Esophagus squamous epithelium (tissue), 5 donors: Measurements from ENCODE around the gene ASZ1. TPM values are rescaled to one million over a fixed set of nuclear protein-coding genes. Genes with fewer than 3 reads are reported as not detected.

Source experiments
- DNase-seq: peaks from one replicate; lab custom pipeline; 2025; lab: John Stamatoyannopoulos, UW
- H3K27ac ChIP-seq, 4 donors: fragments of 200-600 bp; sonication (generic); one replicate each; pipeline ENCODE4 v1.5.1; 2016 to 2019; ENCODE audit warnings: mild to moderate bottlenecking in 1 of 4
- H3K27me3 ChIP-seq, 4 donors: fragments of 200-600 bp; sonication (generic); 1 replicate in 3 of 4; 2 replicates in 1 of 4; pipeline versions ENCODE4 v1.5.1 to v1.6.0; 2017 to 2021; ENCODE audit warnings: antibody characterized with exemption in 1 of 4
- H3K36me3 ChIP-seq, 3 donors: fragments of 200-600 bp; sonication (generic); one replicate each; pipeline ENCODE4 v1.5.1; 2016 to 2019
- H3K4me1 ChIP-seq, 3 donors: fragments of 200-600 bp; sonication (generic); one replicate each; pipeline ENCODE4 v1.5.1; 2017 to 2019
- H3K4me3 ChIP-seq, 4 donors: fragments of 200-600 bp; sonication (generic); 1 replicate in 3 of 4; 2 replicates in 1 of 4; pipeline ENCODE4 v1.5.1; 2016 to 2019; ENCODE audit warnings: mild to moderate bottlenecking in 2 of 4, moderate library complexity in 1 of 4
- H3K9me3 ChIP-seq, 3 donors: fragments of 200-600 bp; sonication (generic); one replicate each; pipeline ENCODE4 v1.5.1; 2016 to 2019
- CTCF ChIP-seq, 6 experiments: fragments of 450-650 bp in 4 of 6; fragments of 200-600 bp in 2 of 6; sonication (generic) in 2 of 6; IDR thresholded peaks; one replicate each; pipeline ENCODE4 v1.5.1; 2016 to 2019; ENCODE audit warnings: antibody characterized with exemption in 6 of 6, mild to moderate bottlenecking in 4 of 6, moderate library complexity in 4 of 6
- POLR2A ChIP-seq, 4 donors: fragments of 450-650 bp; IDR thresholded peaks; one replicate each; pipeline ENCODE4 v1.6.1; 2017; ENCODE audit warnings: antibody characterized with exemption in 4 of 4, mild to moderate bottlenecking in 4 of 4, moderate library complexity in 3 of 4
- WGBS, 2 donors: methylation state at CpG; one replicate each; pipeline ENCODE4 v1.1.5; 2018; 5-methylcytosine and 5-hydroxymethylcytosine counted together
- intact Hi-C: fragments of 100-400 bp; cut with DNase I; formaldehyde crosslinking; loops from one replicate; pipeline ENCODE4 v1.15.0; 2022
- total RNA-seq, 4 donors: library from RNA; depleted of rRNA; stranded (reverse); fragments of >200 nt; gene quantifications; one replicate each; pipeline ENCODE4 v1.1.0, GENCODE V29; 2016
- donor health status: DM: yes; HTN: yes; CAD: no.

ASZ1 gene
- total RNA-seq, 4 donors from 2014 or later = not detected

- 91 to 96% methylated on average over 3 of the region's 3 CpGs for WGBS, 2 donors
- Histone ChIP-seq H3K4me3 (no peak overlapping the region), H3K36me3 (no peaks in the 10 kb centered on the region), H3K9me3 (no peaks in the 10 kb centered on the region), H3K4me1 (no peaks in the 10 kb centered on the region), H3K27ac (no peak overlapping the region), H3K27me3 (no peaks in the 10 kb centered on the region)
- no peak for DNase-seq
- intact Hi-C loops = loop anchor here (10.0 kb wide), 1 partner anchor 175 kb away; no protein-coding TSS in a partner anchor
- TF ChIP-seq CTCF (IDR thresholded peaks at IDR 0.05) (no peak), POLR2A (IDR thresholded peaks at IDR 0.05) (no peak)
These were observed 37.4 kb downstream of the ASZ1 start for GRCh38 chr7:117389871-117390270.

GRCh38 chr7:117386110-117386706 lies 41.1 kb downstream of the ASZ1 start:
- Histone ChIP-seq H3K4me1 (no peaks in the 10 kb centered on the region), H3K27ac (no peak overlapping the region), H3K27me3 (no peaks in the 10 kb centered on the region), H3K4me3 (no peak overlapping the region), H3K36me3 (no peaks in the 10 kb centered on the region), H3K9me3 (no peaks in the 10 kb centered on the region)
- intact Hi-C loops = loop anchor here (10.0 kb wide), 1 partner anchor 171 kb away; no protein-coding TSS in a partner anchor
- no peak for TF ChIP-seq POLR2A (IDR thresholded peaks at IDR 0.05)
- TF ChIP-seq CTCF (IDR thresholded peaks at IDR 0.05) = no peak
- no peak for DNase-seq
- 88 to 90% methylated on average over 1 of the region's 1 CpG for whole genome bisulfite sequencing, 2 donors

GRCh38 chr7:117385363-117386109 lies 41.8 kb downstream of the ASZ1 start:
- H3K27me3 ChIP-seq = no peaks in the 10 kb centered on the region
- H3K4me1 ChIP-seq = no peaks in the 10 kb centered on the region
- TF ChIP-seq CTCF (IDR thresholded peaks at IDR 0.05) (peak in 4 of 6 experiments; percentile 20 to 51 (median 26)), POLR2A (IDR thresholded peaks at IDR 0.05) (no peak)
- intact Hi-C loops = loop anchor here (10.0 kb wide), 1 partner anchor 171 kb away; no protein-coding TSS in a partner anchor
- H3K9me3 ChIP-seq = no peaks in the 10 kb centered on the region
- H3K4me3 ChIP-seq = no peak overlapping the region
- DNase-seq = no peak
- 40 to 41% methylated on average over 6 of the region's 6 CpGs for WGBS, 2 donors
- no peak overlapping the region for H3K27ac ChIP-seq
- H3K36me3 ChIP-seq = no peaks in the 10 kb centered on the region

GRCh38 chr7:117384688-117385362 lies 42.5 kb downstream of the ASZ1 start:
- no peak for DNase-seq
- 66 to 78% methylated on average over 5 of the region's 5 CpGs for WGBS, 2 donors
- Histone ChIP-seq H3K4me1 (no peaks in the 10 kb centered on the region), H3K4me3 (no peak overlapping the region), H3K27me3 (no peaks in the 10 kb centered on the region), H3K36me3 (no peaks in the 10 kb centered on the region), H3K27ac (no peak overlapping the region), H3K9me3 (no peaks in the 10 kb centered on the region)
- no peak for TF ChIP-seq CTCF (IDR thresholded peaks at IDR 0.05)
- TF ChIP-seq POLR2A (IDR thresholded peaks at IDR 0.05) = no peak
- intact Hi-C loops = loop anchor here (10.0 kb wide), 1 partner anchor 170 kb away; no protein-coding TSS in a partner anchor
